Peyer's patch (tissue), 4 donors: ENCODE results near the gene POMGNT2. TPM values are rescaled to one million over a fixed set of nuclear protein-coding genes. Genes with fewer than 3 reads are reported as not detected.

Experiments
- DNase-seq, 3 donors: peaks; one replicate each; pipeline ENCODE4 v3.0.0-alpha.2; 2017 to 2019
- H3K27ac ChIP-seq, 4 donors: fragments of 200-600 bp; sonication (generic); one replicate each; pipeline ENCODE4 v1.5.1; 2016 to 2019
- H3K27me3 ChIP-seq, 2 donors: fragments of 200-600 bp; sonication (generic); one replicate each; pipeline ENCODE4 v1.5.1; 2019
- H3K36me3 ChIP-seq, 3 donors: fragments of 200-600 bp; sonication (generic); one replicate each; pipeline ENCODE4 v1.5.1; 2016 to 2019
- H3K4me1 ChIP-seq, 4 donors: fragments of 200-600 bp; sonication (generic); one replicate each; pipeline ENCODE4 v1.5.1; 2016 to 2019
- H3K4me3 ChIP-seq, 4 donors: fragments of 200-600 bp; sonication (generic); 1 replicate in 3 of 4; 2 replicates in 1 of 4; pipeline ENCODE4 v1.5.1; 2016 to 2019; ENCODE audit warnings: mild to moderate bottlenecking in 1 of 4
- H3K9me3 ChIP-seq, 4 donors: fragments of 200-600 bp; sonication (generic); one replicate each; pipeline ENCODE4 v1.5.1; 2016 to 2019; ENCODE audit warnings: mild to moderate bottlenecking in 1 of 4
- POLR2A ChIP-seq, 2 donors: fragments of 450-650 bp; IDR thresholded peaks; one replicate each; pipeline ENCODE4 v1.5.1; 2017; ENCODE audit warnings: antibody characterized with exemption in 2 of 2, mild to moderate bottlenecking in 2 of 2, moderate library complexity in 2 of 2
- total RNA-seq, 4 donors: library from RNA; depleted of rRNA; stranded (reverse); fragments of >200 nt; gene quantifications; one replicate each; pipeline ENCODE4 v1.1.0, GENCODE V29; 2016
- TF ChIP-seq, protein P1 (sequence below), 6 experiments: fragments of 450-650 bp in 4 of 6; fragments of 200-600 bp in 2 of 6; sonication (generic) in 1 of 6; IDR thresholded peaks; one replicate each; pipeline ENCODE4 v1.5.1; 2017 to 2019; ENCODE audit warnings: antibody characterized with exemption in 6 of 6, mild to moderate bottlenecking in 3 of 6, moderate library complexity in 1 of 6

POMGNT2 gene
- total RNA-seq, 4 donors from 2014 or later = 4.1 to 11.8 (median 7.1) TPM

GRCh38 chr3:43094381-43094780 lies 11.5 kb downstream of the POMGNT2 start:
- Histone ChIP-seq H3K27me3 (no peaks in the 10 kb centered on the region), H3K4me3 (no peak overlapping the region), H3K4me1 (no peaks in the 10 kb centered on the region), H3K36me3 (no peaks in the 10 kb centered on the region), H3K27ac (no peak overlapping the region), H3K9me3 (no peaks in the 10 kb centered on the region)
- no peak for TF ChIP-seq POLR2A (IDR thresholded peaks at IDR 0.05)
- TF ChIP-seq, protein P1, sequence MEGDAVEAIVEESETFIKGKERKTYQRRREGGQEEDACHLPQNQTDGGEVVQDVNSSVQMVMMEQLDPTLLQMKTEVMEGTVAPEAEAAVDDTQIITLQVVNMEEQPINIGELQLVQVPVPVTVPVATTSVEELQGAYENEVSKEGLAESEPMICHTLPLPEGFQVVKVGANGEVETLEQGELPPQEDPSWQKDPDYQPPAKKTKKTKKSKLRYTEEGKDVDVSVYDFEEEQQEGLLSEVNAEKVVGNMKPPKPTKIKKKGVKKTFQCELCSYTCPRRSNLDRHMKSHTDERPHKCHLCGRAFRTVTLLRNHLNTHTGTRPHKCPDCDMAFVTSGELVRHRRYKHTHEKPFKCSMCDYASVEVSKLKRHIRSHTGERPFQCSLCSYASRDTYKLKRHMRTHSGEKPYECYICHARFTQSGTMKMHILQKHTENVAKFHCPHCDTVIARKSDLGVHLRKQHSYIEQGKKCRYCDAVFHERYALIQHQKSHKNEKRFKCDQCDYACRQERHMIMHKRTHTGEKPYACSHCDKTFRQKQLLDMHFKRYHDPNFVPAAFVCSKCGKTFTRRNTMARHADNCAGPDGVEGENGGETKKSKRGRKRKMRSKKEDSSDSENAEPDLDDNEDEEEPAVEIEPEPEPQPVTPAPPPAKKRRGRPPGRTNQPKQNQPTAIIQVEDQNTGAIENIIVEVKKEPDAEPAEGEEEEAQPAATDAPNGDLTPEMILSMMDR (IDR thresholded peaks at IDR 0.05) = no peak
- no peak for DNase-seq

- H3K36me3 ChIP-seq = no peaks in the 10 kb centered on the region
- DNase-seq = no peak
- no peaks in the 10 kb centered on the region for H3K4me1 ChIP-seq
- no peak overlapping the region for H3K27ac ChIP-seq
- TF ChIP-seq POLR2A (IDR thresholded peaks at IDR 0.05) = no peak
- H3K4me3 ChIP-seq = no peak overlapping the region
- H3K9me3 ChIP-seq = no peaks in the 10 kb centered on the region
- no peaks in the 10 kb centered on the region for H3K27me3 ChIP-seq
Measured at GRCh38 chr3:43093974-43094373, 11.9 kb downstream of the POMGNT2 start.

DNA sequence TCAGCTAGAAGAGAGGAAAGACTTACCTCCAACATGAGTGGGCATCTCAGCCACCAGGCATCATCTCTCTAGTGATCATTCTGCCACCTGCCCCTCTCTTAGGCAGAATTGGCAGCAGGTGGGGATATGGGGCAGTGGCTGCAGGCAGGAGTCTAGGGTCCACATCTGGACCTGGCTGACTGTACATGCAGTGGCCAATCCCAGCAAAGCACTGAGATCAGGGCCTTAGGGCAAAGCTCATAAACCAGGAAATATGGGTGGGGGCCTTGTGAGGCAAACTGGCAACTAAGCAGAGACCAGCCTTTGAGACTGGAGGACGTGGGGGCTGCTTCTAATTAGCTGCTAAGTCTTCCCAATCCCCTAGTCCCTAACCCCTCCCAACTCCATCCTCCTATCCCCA lies 12.9 kb downstream of the POMGNT2 start:
- Histone ChIP-seq H3K27ac (no peak overlapping the region), H3K9me3 (no peaks in the 10 kb centered on the region), H3K27me3 (no peaks in the 10 kb centered on the region), H3K36me3 (no peaks in the 10 kb centered on the region), H3K4me3 (no peak overlapping the region), H3K4me1 (no peaks in the 10 kb centered on the region)
- no peak for DNase-seq
- TF ChIP-seq, protein P1 (IDR thresholded peaks at IDR 0.05) = no peak

GRCh38 chr3:43091481-43091880 lies 14.4 kb downstream of the POMGNT2 start:
- no peaks in the 10 kb centered on the region for H3K36me3 ChIP-seq

GRCh38 chr3:43090238-43090637 lies 15.6 kb downstream of the POMGNT2 start:
- no peaks in the 10 kb centered on the region for H3K27me3 ChIP-seq
- no peaks in the 10 kb centered on the region for H3K9me3 ChIP-seq
- DNase-seq = no peak
- H3K27ac ChIP-seq = no peak overlapping the region
- H3K36me3 ChIP-seq = no peaks in the 10 kb centered on the region
- TF ChIP-seq, protein P1 (IDR thresholded peaks at IDR 0.05) = no peak
- no peak for TF ChIP-seq POLR2A (IDR thresholded peaks at IDR 0.05)
- H3K4me3 ChIP-seq = no peak overlapping the region
- H3K4me1 ChIP-seq = no peaks in the 10 kb centered on the region

More at GRCh38 chr3:43091481-43091880, 14.4 kb downstream of the POMGNT2 start:
- Histone ChIP-seq H3K4me1 (no peaks in the 10 kb centered on the region), H3K9me3 (no peaks in the 10 kb centered on the region), H3K27me3 (no peaks in the 10 kb centered on the region), H3K4me3 (no peak overlapping the region), H3K27ac (no peak overlapping the region)
- no peak for TF ChIP-seq POLR2A (IDR thresholded peaks at IDR 0.05)
- TF ChIP-seq, protein P1 (IDR thresholded peaks at IDR 0.05) = no peak
- no peak for DNase-seq

DNA sequence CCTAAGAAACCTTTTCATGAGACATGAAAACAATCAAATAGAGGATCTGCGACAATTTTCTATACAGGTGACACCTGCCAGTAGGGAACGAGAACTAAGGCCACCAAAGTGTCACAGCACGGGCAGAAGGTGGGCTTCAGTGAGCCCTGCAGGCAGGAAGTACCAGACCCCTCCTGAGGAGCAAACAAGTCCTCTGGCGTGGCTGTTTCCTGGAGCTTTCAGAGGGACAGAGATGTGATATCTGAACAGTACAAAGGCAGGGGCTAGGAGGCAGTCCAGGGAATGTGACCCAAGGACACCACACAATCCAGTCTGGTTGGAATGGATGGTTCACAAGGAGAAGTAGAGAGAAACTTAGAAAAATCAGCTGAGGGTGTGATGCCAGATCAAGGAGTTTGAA lies 16.8 kb downstream of the POMGNT2 start:
- DNase-seq = no peak

More for the DNA sequence above, 16.8 kb downstream of the POMGNT2 start:
- TF ChIP-seq, protein P1 (IDR thresholded peaks at IDR 0.05) = no peak
- no peak for TF ChIP-seq POLR2A (IDR thresholded peaks at IDR 0.05)
- no peaks in the 10 kb centered on the region for H3K27me3 ChIP-seq
- no peak overlapping the region for H3K4me3 ChIP-seq
- H3K27ac ChIP-seq = no peak overlapping the region
- H3K9me3 ChIP-seq = no peaks in the 10 kb centered on the region
- H3K4me1 ChIP-seq = no peaks in the 10 kb centered on the region
- H3K36me3 ChIP-seq = no peaks in the 10 kb centered on the region
